Liver (tissue), 9 donors: Measurements from ENCODE around the gene ARID5A. TPM values are rescaled to one million over a fixed set of nuclear protein-coding genes. Genes with fewer than 3 reads are reported as not detected.

Experiments
- DNase-seq: peaks from one replicate; pipeline ENCODE4 v3.0.0-alpha.2; 2017; ENCODE audit warnings: low spot score
- H3K27ac ChIP-seq, 2 donors: one replicate each; pipeline ENCODE4 v1.7.0; 2013; ENCODE audit warnings: inconsistent platforms in 2 of 2, low read length in 2 of 2, control low read depth in 1 of 2, low read depth in 1 of 2, mild to moderate bottlenecking in 1 of 2
- H3K27me3 ChIP-seq, 4 donors: one replicate each; pipeline versions ENCODE4 v1.6.1 to v1.7.0; 2013; ENCODE audit warnings: low read length in 3 of 4, inconsistent platforms in 1 of 4, mild to moderate bottlenecking in 1 of 4, moderate library complexity in 1 of 4; ENCODE audit not compliant: control insufficient read depth in 4 of 4, insufficient read depth in 4 of 4
- H3K36me3 ChIP-seq, 4 donors: one replicate each; pipeline versions ENCODE4 v1.6.1 to v1.7.0; 2013; ENCODE audit warnings: low read length in 3 of 4, mild to moderate bottlenecking in 3 of 4, low read depth in 1 of 4, moderate library complexity in 1 of 4; ENCODE audit not compliant: control insufficient read depth in 4 of 4, insufficient read depth in 3 of 4
- H3K4me1 ChIP-seq, 4 donors: one replicate each; pipeline versions ENCODE4 v1.6.1 to v1.7.0; 2013; ENCODE audit warnings: low read length in 3 of 4, mild to moderate bottlenecking in 3 of 4, moderate library complexity in 1 of 4; ENCODE audit not compliant: control insufficient read depth in 4 of 4, insufficient read depth in 4 of 4
- H3K4me3 ChIP-seq, 3 donors: one replicate each; pipeline versions ENCODE4 v1.6.1 to v1.7.0; 2013; ENCODE audit warnings: low read length in 3 of 3, control low read depth in 1 of 3, low read depth in 1 of 3, mild to moderate bottlenecking in 1 of 3
- H3K9ac ChIP-seq, 2 donors: one replicate each; pipeline ENCODE4 v1.7.0; 2013; ENCODE audit warnings: low read length in 2 of 2, mild to moderate bottlenecking in 2 of 2, moderate library complexity in 2 of 2, control low read depth in 1 of 2, low read depth in 1 of 2
- H3K9me3 ChIP-seq, 4 donors: one replicate each; pipeline versions ENCODE4 v1.6.1 to v1.7.0; 2013; ENCODE audit warnings: low read length in 3 of 4; ENCODE audit not compliant: control insufficient read depth in 4 of 4
- EGR1 ChIP-seq, 2 donors: IDR thresholded peaks; 2 replicates each; pipeline ENCODE4 v1.6.1; 2016 to 2018; ENCODE audit warnings: antibody characterized with exemption in 2 of 2, low read depth in 2 of 2
- FOXA1 ChIP-seq: IDR thresholded peaks from 2 replicates; pipeline ENCODE4 v1.6.1; 2016; ENCODE audit warnings: antibody characterized with exemption
- FOXA2 ChIP-seq: IDR thresholded peaks from 2 replicates; pipeline ENCODE4 v1.6.1; 2016; ENCODE audit warnings: antibody characterized with exemption
- GABPA ChIP-seq, 2 donors: IDR thresholded peaks in 1 of 2; conservative IDR thresholded peaks in 1 of 2; 2 replicates each; pipeline ENCODE4 v1.6.1; 2016; ENCODE audit warnings: antibody characterized with exemption in 2 of 2, mild to moderate bottlenecking in 1 of 2, moderate library complexity in 1 of 2
- HNF4A ChIP-seq, 2 donors: conservative IDR thresholded peaks; 2 replicates each; pipeline ENCODE4 v1.6.1; 2016; ENCODE audit warnings: antibody characterized with exemption in 2 of 2, mild to moderate bottlenecking in 2 of 2
- HNF4G ChIP-seq: IDR thresholded peaks from 2 replicates; pipeline ENCODE4 v1.6.1; 2016; ENCODE audit warnings: antibody characterized with exemption
- JUND ChIP-seq, 2 donors: IDR thresholded peaks; 2 replicates each; pipeline ENCODE4 v1.6.1; 2016; ENCODE audit warnings: antibody characterized with exemption in 2 of 2
- NR2F2 ChIP-seq: IDR thresholded peaks from 2 replicates; pipeline ENCODE4 v1.6.1; 2016; ENCODE audit warnings: antibody characterized with exemption
- RXRA ChIP-seq, 2 donors: IDR thresholded peaks; 2 replicates each; pipeline ENCODE4 v1.6.1; 2017 to 2018; ENCODE audit warnings: antibody characterized with exemption in 2 of 2, mild to moderate bottlenecking in 1 of 2
- SP1 ChIP-seq: IDR thresholded peaks from 2 replicates; pipeline ENCODE4 v1.6.1; 2018; ENCODE audit warnings: antibody characterized with exemption, mild to moderate bottlenecking
- WGBS: extraction: QIAGEN DNeasy Blood & Tissue Kit; methylation state at CpG from one replicate; pipeline ENCODE4 v1.1.7; 2013; 5-methylcytosine and 5-hydroxymethylcytosine counted together
- polyA plus RNA-seq, 2 donors: library from polyadenylated mRNA; stranded (reverse) in 1 of 2; unstranded in 1 of 2; fragments of 200-250 nt in 1 of 2; fragments of >200 nt in 1 of 2; fragmentation: Nextera tagmentation in 1 of 2; extraction: Ambion mirVana in 1 of 2; gene quantifications; one replicate each; pipeline versions ENCODE4 v1.2.1 to v1.2.3, GENCODE V29; 2013 to 2015
- total RNA-seq, 2 donors: library from RNA; depleted of rRNA; stranded (reverse); fragments of >200 nt; gene quantifications; one replicate each; pipeline ENCODE4 v1.2.3, GENCODE V29; 2014
- TF ChIP-seq, protein P1 (sequence below): IDR thresholded peaks from 2 replicates; pipeline ENCODE4 v1.6.1; 2016; ENCODE audit warnings: antibody characterized with exemption, mild to moderate bottlenecking
- TF ChIP-seq, protein P2 (sequence below): IDR thresholded peaks from 2 replicates; pipeline ENCODE4 v1.6.1; 2016; ENCODE audit warnings: antibody characterized with exemption
- TF ChIP-seq, protein P3 (sequence below): fragments of 150-350 bp; IDR thresholded peaks from 2 replicates; pipeline ENCODE4 v1.5.1; 2017; ENCODE audit warnings: improper control_type of control experiment, low read depth, low read length; ENCODE audit not compliant: missing input control
- TF ChIP-seq, protein P4 (sequence below): IDR thresholded peaks from 2 replicates; pipeline ENCODE4 v1.6.1; 2016; ENCODE audit warnings: antibody characterized with exemption
- donor health status: healthy.
- donor health status: healthy.
- donor health status: healthy.
- donor health status: healthy.
- donor health status: healthy.

ARID5A gene
- total and polyA plus RNA-seq, 4 donors = 7.4 to 17.8 (median 11.0) TPM

- no peak for DNase-seq
- 88% methylated on average over 3 of the region's 3 CpGs for whole genome bisulfite sequencing
- peaks cover 15 to 49% (median 37%) of the 10 kb centered on the region in 4 donors for H3K36me3 ChIP-seq
Measured at GRCh38 chr2:96594282-96594681, 57.7 kb downstream of the ARID5A start.

DNA sequence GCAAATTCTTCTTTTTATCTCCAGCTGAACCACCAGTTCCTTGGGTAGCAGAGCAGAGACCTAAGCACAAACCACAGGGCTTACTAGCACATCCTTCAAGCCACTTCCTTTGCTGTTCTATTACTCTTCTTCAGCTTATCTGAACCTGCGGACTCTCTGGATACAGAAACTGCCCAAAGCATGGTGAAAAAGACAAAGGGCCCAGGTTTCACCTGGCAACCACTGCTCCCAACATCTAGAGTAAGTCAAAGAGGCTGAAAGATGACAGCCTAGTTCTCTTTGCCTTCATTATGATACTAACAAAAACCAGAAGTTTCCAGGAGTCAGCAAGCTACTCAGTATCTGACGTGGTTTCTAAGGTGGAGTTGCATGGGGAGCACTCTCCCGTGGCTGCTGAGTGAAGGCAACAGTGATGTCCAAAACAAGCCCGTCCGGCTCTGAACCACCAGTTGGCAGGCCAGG, 58.2 kb downstream of the ARID5A start:
- Histone ChIP-seq H3K27me3 (no peaks in the 10 kb centered on the region), H3K27ac (no peak overlapping the region), H3K9me3 (no peaks in the 10 kb centered on the region), H3K36me3 (peaks cover 15 to 51% (median 37%) of the 10 kb centered on the region in 4 donors), H3K9ac (no peak overlapping the region), H3K4me3 (no peak overlapping the region), H3K4me1 (no peaks in the 10 kb centered on the region)
- no peak for DNase-seq
- TF ChIP-seq, protein P1, sequence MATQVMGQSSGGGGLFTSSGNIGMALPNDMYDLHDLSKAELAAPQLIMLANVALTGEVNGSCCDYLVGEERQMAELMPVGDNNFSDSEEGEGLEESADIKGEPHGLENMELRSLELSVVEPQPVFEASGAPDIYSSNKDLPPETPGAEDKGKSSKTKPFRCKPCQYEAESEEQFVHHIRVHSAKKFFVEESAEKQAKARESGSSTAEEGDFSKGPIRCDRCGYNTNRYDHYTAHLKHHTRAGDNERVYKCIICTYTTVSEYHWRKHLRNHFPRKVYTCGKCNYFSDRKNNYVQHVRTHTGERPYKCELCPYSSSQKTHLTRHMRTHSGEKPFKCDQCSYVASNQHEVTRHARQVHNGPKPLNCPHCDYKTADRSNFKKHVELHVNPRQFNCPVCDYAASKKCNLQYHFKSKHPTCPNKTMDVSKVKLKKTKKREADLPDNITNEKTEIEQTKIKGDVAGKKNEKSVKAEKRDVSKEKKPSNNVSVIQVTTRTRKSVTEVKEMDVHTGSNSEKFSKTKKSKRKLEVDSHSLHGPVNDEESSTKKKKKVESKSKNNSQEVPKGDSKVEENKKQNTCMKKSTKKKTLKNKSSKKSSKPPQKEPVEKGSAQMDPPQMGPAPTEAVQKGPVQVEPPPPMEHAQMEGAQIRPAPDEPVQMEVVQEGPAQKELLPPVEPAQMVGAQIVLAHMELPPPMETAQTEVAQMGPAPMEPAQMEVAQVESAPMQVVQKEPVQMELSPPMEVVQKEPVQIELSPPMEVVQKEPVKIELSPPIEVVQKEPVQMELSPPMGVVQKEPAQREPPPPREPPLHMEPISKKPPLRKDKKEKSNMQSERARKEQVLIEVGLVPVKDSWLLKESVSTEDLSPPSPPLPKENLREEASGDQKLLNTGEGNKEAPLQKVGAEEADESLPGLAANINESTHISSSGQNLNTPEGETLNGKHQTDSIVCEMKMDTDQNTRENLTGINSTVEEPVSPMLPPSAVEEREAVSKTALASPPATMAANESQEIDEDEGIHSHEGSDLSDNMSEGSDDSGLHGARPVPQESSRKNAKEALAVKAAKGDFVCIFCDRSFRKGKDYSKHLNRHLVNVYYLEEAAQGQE = no peak
- 93% methylated on average over 5 of the region's 5 CpGs for WGBS

More at GRCh38 chr2:96594282-96594681, 57.7 kb downstream of the ARID5A start:
- TF ChIP-seq NR2F2 = no peak
- TF ChIP-seq, protein P1 = no peak
- H3K4me1 ChIP-seq = no peaks in the 10 kb centered on the region
- H3K9ac ChIP-seq = no peak overlapping the region
- no peaks in the 10 kb centered on the region for H3K9me3 ChIP-seq
- H3K27me3 ChIP-seq = no peaks in the 10 kb centered on the region
- no peak overlapping the region for H3K27ac ChIP-seq
- no peak overlapping the region for H3K4me3 ChIP-seq

GRCh38 chr2:96596596-96596995, 60.0 kb downstream of the ARID5A start:
- Histone ChIP-seq H3K27me3 (no peaks in the 10 kb centered on the region), H3K4me3 (no peak overlapping the region), H3K4me1 (peaks cover 2 to 4% (median 4%) of the 10 kb centered on the region in 4 donors), H3K27ac (no peak overlapping the region), H3K9ac (no peak overlapping the region), H3K36me3 (peaks cover 18 to 64% (median 46%) of the 10 kb centered on the region in 4 donors), H3K9me3 (no peaks in the 10 kb centered on the region)
- TF ChIP-seq FOXA2 (no peak), JUND (IDR thresholded peaks at IDR 0.05) (no peak), HNF4G (no peak), GABPA (IDR thresholded peaks at IDR 0.05 in 1 of 2, conservative IDR thresholded peaks at IDR 0.05 in 1 of 2) (no peak), RXRA (IDR thresholded peaks at IDR 0.05) (no peak), HNF4A (conservative IDR thresholded peaks at IDR 0.05) (no peak), EGR1 (IDR thresholded peaks at IDR 0.05; ENCODE audit: low read depth in 2 of 2) (no peak), FOXA1 (no peak), SP1 (no peak), NR2F2 (no peak)
- TF ChIP-seq, protein P2, sequence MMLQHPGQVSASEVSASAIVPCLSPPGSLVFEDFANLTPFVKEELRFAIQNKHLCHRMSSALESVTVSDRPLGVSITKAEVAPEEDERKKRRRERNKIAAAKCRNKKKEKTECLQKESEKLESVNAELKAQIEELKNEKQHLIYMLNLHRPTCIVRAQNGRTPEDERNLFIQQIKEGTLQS = no peak
- TF ChIP-seq, protein P3, sequence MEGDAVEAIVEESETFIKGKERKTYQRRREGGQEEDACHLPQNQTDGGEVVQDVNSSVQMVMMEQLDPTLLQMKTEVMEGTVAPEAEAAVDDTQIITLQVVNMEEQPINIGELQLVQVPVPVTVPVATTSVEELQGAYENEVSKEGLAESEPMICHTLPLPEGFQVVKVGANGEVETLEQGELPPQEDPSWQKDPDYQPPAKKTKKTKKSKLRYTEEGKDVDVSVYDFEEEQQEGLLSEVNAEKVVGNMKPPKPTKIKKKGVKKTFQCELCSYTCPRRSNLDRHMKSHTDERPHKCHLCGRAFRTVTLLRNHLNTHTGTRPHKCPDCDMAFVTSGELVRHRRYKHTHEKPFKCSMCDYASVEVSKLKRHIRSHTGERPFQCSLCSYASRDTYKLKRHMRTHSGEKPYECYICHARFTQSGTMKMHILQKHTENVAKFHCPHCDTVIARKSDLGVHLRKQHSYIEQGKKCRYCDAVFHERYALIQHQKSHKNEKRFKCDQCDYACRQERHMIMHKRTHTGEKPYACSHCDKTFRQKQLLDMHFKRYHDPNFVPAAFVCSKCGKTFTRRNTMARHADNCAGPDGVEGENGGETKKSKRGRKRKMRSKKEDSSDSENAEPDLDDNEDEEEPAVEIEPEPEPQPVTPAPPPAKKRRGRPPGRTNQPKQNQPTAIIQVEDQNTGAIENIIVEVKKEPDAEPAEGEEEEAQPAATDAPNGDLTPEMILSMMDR = no peak
- TF ChIP-seq, protein P4, sequence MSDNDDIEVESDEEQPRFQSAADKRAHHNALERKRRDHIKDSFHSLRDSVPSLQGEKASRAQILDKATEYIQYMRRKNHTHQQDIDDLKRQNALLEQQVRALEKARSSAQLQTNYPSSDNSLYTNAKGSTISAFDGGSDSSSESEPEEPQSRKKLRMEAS = no peak
- DNase-seq = no peak
